Stimulated activated CD8-positive, alpha-beta memory T cell treated with anti-CD3 and anti-CD28 coated beads, Interleukin-4, amount 100 ng/mL, for 1 hour (primary cell): ENCODE results near the gene GKN1.
"Not testable (repeated sequence)": the region's sequence is repeated elsewhere in the genome, so short reads cannot be mapped to it uniquely, and the experiment has no call there.

Experiments used
- DNase-seq, 2 donors: peaks; one replicate each; pipeline ENCODE4 v3.0.0-alpha.2; 2020; ENCODE audit warnings: low read depth in 2 of 2, low spot score in 1 of 2

GKN1 gene

DNA sequence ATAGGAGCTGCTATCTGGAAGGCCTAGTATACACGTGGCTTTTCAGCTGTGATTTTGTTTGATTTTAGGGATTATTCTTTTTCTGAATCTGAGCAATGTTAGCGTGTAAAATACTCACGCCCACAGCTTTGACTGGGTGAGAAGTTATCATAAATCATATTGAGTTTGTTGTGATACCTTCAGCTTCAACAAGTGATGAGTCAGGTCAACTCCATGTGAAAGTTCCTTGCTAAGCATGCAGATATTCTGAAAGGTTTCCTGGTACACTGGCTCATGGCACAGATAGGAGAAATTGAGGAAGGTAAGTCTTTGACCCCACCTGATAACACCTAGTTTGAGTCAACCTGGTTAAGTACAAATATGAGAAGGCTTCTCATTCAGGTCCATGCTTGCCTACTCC, at the start of gene GKN1:
GKN1 (plus strand) TSS at position 386 of the 400 bp plus-strand sequence. CDS start 42 bp downstream, outside the sequence.
- no peak for DNase-seq

- peak in 1 of 2 donors; percentile 21 for DNase-seq
Measured at GRCh38 chr2:68925295-68925896, 49.0 kb upstream of the GKN1 start.

DNA sequence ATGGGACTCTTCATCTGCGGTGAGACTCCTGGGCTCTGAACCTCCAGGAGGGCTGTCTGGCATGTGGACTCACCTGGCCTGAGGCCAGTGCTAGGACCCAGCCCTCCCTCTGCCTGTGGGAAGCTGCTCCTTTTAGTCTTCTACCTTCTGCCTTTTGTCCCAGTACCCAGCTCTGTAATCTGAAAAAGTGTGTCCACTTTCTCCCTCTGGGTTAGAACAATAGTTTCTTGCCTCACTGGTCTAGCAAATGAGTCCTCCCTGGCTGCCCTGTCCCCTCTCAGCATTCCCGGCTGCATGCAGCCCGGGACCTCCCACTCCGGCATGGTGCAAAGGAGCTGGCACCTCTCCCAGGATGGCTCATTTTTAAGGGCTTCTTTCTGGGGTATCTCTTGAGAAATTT, 47.6 kb upstream of the GKN1 start:
- DNase-seq = no peak

DNA sequence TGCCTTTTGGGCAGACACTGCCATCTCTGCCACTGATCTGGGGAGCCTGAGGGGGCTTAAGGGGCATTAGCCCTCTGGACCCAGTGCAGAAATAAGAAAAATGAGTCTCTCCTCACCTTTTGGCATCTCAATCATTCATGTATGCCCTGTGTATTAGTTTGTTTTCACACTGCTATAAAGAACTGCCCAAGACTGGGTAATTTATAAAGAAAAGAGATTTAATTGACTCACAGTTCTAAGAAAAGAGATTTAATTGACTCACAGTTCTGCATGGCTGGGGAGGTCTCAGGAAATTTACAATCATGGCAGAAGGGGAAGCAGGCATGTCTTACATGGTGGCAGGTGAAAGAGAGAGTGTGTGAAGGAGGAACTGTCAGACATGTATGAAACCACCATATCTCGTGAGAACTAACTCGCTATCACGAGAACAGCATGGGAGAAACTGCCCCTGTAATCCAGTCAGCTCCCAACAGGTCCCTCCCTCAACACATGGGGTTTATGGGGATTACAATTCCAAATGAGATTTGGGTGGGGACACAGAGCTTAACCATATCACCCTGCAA, 43.2 kb upstream of the GKN1 start:
- no peak for DNase-seq

- DNase-seq = no peak
Measured at GRCh38 chr2:68931799-68932198, 42.6 kb upstream of the GKN1 start.

DNA sequence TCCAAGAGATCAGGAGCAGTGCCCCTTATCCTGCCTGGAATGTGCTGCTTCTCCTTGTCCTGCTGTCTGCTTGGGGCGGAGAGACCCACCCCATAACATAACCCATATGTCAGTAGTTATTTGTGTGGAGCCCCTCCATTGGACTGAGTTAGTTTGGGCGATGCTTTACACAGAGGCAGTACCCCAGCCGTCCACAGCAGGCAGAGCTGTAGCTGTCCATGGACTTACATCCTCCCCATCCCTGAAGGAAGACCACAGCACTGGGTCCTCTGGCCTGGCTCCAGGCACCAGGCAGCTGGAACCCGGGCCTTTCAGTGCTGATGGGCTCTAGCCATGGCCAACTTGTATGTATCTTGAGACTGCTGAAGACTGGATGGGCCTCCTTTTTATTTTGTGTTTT, 42.0 kb upstream of the GKN1 start:
- DNase-seq = no peak

DNA sequence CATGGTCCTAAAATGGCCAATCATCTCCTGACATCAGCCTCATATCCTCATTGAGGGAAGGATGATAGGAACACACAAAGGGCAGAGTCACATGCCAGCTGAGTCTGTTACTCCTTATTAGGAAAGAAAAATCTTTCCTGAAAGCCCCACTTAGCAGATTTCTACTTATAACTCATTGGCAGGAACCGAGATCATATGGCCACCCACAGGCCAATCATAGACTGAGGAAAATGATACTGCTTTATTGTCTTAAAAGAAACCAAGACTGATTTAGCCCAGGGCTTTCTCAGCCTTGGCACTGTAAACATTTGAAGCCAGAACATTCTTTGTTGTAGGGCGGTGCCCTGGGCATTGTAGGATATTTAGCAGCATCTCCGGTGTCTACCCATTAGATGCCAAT, 40.4 kb upstream of the GKN1 start:
- DNase-seq = no peak

- DNase-seq = no peak
Measured at GRCh38 chr2:68935471-68935870, 39.0 kb upstream of the GKN1 start.

DNA sequence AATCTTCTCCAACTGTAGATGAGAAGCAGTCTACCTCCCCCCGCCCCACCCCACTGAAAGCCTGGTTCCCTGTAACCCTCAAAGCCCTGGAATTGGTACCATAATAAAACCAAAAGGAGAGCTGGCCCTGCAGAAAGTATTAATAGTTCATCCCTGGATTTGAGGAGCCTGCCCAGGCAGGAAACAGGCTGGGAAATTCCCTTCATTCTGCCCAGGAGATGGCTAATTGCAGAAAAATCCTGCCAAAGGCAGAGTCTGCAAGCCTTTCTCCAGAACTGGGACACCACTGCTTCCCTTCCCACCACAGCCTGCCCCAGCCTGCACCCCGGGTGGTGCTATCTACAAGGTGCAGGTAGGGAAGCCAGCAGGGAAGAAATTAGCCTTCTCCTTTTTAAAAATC, 38.0 kb upstream of the GKN1 start:
- DNase-seq = no peak

GRCh38 chr2:68936889-68937288, 37.5 kb upstream of the GKN1 start:
- no peak for DNase-seq

- DNase-seq = no peak
Measured at GRCh38 chr2:68937346-68938055, 36.9 kb upstream of the GKN1 start.

DNA sequence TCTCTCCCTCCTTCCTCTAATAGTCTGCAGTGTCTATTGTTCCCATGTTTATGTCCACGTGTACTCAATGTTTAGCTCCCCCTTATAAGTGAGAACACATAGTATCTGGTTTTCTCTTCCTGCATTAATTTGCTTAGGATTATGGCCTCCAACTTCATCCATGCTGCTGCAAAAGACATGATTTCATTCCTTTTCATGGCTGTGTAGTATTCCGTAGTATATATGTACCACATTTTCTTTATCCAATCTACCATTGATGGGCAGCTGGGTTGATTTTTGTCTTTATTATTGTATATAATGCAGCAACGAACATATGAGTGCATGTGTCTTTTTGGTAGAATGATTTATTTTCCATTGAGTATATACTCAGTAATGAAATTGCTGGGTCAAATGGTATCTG, 35.5 kb upstream of the GKN1 start:
- no peak for DNase-seq

DNA sequence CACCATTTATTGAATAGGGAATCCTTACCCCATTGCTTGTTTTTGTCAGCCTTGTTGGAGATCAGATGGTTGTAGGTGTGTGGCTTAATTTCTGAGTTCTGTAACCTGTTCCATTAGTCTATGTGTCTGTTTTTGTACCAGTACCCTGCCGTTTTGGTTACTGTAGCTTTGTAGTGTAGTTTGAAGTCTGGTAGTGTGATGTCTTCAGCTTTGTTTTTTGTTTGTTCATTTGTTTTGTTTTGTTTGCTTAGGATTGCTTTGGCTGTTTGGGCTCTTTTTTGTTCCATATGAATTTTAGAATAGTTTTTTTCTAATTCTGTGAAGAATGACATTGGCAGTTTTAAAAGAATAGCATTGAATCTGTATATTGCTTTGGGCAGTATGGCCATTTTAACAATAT, 34.5 kb upstream of the GKN1 start:
- DNase-seq = no peak

DNA sequence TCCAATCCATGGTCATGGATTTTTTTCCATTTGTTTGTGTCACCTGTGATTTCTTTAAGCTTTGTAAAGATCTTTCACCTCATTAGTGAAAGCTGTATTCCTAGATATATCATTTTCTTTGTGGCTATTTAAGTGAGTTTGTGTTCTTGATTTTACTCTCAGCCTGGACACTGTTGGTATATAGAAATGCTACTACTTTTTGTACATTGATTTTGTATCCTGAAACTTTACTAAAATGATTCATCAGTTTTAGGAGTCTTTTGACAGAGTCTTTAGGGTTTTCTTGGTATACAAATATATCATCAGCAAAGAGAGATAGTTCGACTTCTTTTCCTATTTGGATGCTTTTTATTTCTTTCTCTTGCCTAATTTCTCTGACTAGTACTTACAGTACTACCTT, 34.1 kb upstream of the GKN1 start:
- no peak for DNase-seq

DNA sequence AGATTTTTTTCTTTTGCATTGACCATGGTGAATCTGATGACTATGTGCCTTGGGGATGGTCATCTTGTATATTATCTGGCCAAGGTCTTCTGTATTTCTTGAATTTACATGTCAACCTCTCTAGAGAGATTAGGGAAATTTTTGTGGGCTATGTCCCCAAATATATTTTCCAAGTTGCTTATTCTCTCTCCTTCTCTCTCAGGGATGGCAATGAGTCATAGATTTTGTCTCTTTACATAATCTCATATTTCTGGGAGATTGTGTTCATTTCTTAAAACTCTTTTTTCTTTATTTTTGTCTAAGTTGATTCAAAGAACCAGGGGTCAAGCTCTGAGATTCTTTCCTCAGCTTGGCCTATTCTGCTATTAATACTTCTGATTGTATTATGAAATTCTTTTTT, 31.6 kb upstream of the GKN1 start:
- DNase-seq = no peak

- no peak for DNase-seq
Measured at GRCh38 chr2:68943581-68944568, 30.6 kb upstream of the GKN1 start.

DNA sequence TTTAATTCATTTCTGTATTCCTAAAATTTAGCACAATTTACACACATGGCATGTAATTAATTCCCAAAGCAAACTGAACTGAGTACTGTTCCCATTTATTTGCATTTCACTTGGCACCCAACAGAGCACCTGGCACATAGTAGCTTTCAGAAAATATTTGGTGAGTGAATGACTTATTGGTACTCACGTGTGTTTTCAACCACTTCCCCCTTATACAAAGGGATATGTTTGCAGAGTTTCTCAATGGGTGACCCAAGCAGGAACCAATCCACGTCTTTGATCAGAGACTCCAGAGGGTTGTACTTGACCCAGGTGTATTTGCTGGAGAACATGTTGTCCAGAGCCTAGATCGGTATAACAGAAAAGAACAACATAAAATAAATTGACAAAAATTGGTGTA, 28.3 kb upstream of the GKN1 start:
- DNase-seq = no peak

GRCh38 chr2:68948710-68949109, 25.7 kb upstream of the GKN1 start:
- DNase-seq = no peak

DNA sequence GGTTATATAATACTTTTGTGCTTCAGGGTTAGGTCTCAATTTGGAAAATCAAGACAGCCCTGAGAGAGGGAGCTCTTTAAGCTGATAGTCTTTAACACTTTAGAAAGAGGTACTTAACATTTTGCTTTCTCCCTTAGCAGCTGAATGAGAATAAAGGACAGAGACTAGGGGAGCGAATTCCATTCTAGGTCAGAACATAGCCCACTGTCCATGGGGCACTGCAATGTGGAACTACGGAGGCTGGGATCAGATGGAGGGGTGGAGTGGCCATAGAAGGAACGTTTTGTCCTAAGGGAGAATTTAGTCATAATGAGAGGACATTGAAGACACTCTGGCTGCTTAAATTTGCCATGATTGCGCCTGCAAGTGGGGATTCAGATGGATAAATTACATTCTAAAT, 22.5 kb upstream of the GKN1 start:
- no peak for DNase-seq

- DNase-seq = no peak
Measured at GRCh38 chr2:68952887-68953521, 21.4 kb upstream of the GKN1 start, which contains the start of gene GKN2. TSS of gene GKN2 (minus strand) at chr2:68952893. CDS start at chr2:68952861, 32 bp downstream.

DNA sequence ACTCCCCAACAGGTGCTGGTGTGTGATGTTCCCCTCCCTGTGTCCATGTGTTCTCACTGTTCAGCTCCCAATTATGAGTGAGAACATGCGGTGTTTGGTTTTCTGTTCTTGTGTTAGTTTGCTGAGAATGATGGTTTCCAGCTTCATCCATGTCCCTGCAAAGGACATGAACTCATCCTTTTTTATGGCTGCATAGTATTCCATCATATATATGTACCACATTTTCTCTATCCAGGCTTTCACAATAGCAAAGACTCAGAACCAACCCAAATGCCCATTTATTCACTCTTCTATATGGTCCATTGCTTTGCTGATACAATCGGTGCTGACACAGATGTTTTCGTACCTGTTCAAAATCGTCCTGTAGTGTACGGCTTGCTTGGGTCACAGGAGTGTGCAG, 19.0 kb upstream of the GKN1 start:
- not testable (repeated sequence) for DNase-seq
